Caco-2 (cell line): Measurements from ENCODE around the gene BARX2. TPM values are rescaled to one million over a fixed set of nuclear protein-coding genes. Genes with fewer than 3 reads are reported as not detected.

Source experiments
- BruUV-seq: library from RNA; stranded (reverse); fragments of 400-500 nt; replicated peaks from 2 replicates; lab custom pipeline; 2021; lab: Mats Ljungman, UMichigan
- CTCF ChIA-PET: fragments of 300-600 bp; sonication (Branson Sonifier 250); formaldehyde crosslinking; loops from one replicate; lab custom pipeline; 2022; ENCODE audit warnings: antibody characterized with exemption; lab: Charles Lee
- POLR2A ChIA-PET: fragments of 300-600 bp; sonication (Branson Sonifier 250); formaldehyde crosslinking; loops from one replicate; lab custom pipeline; 2022; ENCODE audit warnings: antibody characterized with exemption; lab: Charles Lee
- DNase-seq, 2 experiments: peaks; one replicate each; pipeline versions ENCODE4 v3.0.0 to v3.0.0-alpha.2; 2020 to 2022
- H3K27me3 ChIP-seq: replicated peaks from 2 replicates; pipeline ENCODE4 v1.6.0; 2011; ENCODE audit warnings: low read length; ENCODE audit not compliant: control insufficient read depth, insufficient read depth
- H3K36me3 ChIP-seq: 2 replicates; pipeline ENCODE4 v1.5.1; 2011; ENCODE audit warnings: low read length; ENCODE audit not compliant: control insufficient read depth, insufficient read depth
- H3K4me1 ChIP-seq: fragments of 250-450 bp; sonication (Bioruptor Pico); 2 replicates; pipeline ENCODE4 v1.5.1; 2020; ENCODE audit warnings: mild to moderate bottlenecking
- H3K4me3 ChIP-seq: 2 replicates; pipeline ENCODE4 v1.5.1; 2011; ENCODE audit warnings: low read depth, mild to moderate bottlenecking, control low read depth, low read length
- H3K9me3 ChIP-seq: fragments of 250-450 bp; sonication (Bioruptor Pico); 2 replicates; pipeline ENCODE4 v1.5.1; 2020; ENCODE audit warnings: mild to moderate bottlenecking, moderate library complexity
- H3K27ac Mint-ChIP-seq: one replicate; pipeline ENCODE4 v1.8.0; 2022; ENCODE audit warnings: mixed read lengths; ENCODE audit not compliant: unreplicated experiment
- H3K27me3 Mint-ChIP-seq: one replicate; pipeline ENCODE4 v1.8.0; 2022; ENCODE audit warnings: mixed read lengths; ENCODE audit not compliant: insufficient read depth, unreplicated experiment
- H3K36me3 Mint-ChIP-seq: one replicate; pipeline ENCODE4 v1.8.0; 2022; ENCODE audit warnings: mild to moderate bottlenecking, mixed read lengths; ENCODE audit not compliant: insufficient read depth, unreplicated experiment
- H3K4me1 Mint-ChIP-seq: one replicate; pipeline ENCODE4 v1.8.0; 2022; ENCODE audit warnings: low read depth, mixed read lengths; ENCODE audit not compliant: unreplicated experiment
- H3K4me3 Mint-ChIP-seq: one replicate; pipeline ENCODE4 v1.8.0; 2022; ENCODE audit warnings: mild to moderate bottlenecking, moderate library complexity, mixed read lengths; ENCODE audit not compliant: unreplicated experiment
- H3K9me3 Mint-ChIP-seq: one replicate; pipeline ENCODE4 v1.8.0; 2022; ENCODE audit warnings: mixed read lengths; ENCODE audit not compliant: unreplicated experiment
- CTCF ChIP-seq, 2 experiments: fragments of 200-600 bp in 1 of 2; IDR thresholded peaks; 1 replicate in 1 of 2; 2 replicates in 1 of 2; pipeline versions ENCODE4 v1.5.1 to v1.8.0; 2011 to 2022; ENCODE audit warnings: antibody characterized with exemption in 1 of 2, control low read depth in 1 of 2, inconsistent platforms in 1 of 2, low read depth in 1 of 2, low read length in 1 of 2, mild to moderate bottlenecking in 1 of 2, moderate library complexity in 1 of 2; ENCODE audit not compliant: insufficient read depth in 1 of 2, severe bottlenecking in 1 of 2, unreplicated experiment in 1 of 2
- intact Hi-C: fragments of 100-400 bp; cut with micrococcal nuclease; formaldehyde crosslinking; loops from one replicate; pipeline ENCODE4 v1.10.0; 2022; ENCODE audit not compliant: unreplicated experiment
- total RNA-seq: library from RNA; stranded (reverse); gene quantifications from 2 replicates; pipeline ENCODE4 v1.2.3, GENCODE V29; 2022

Gene BARX2
- total RNA-seq, 1 experiment from 2014 or later, result 0.82 TPM

- Mint-ChIP-seq H3K27ac (no peak overlapping the region), H3K27me3 (no peaks in the 10 kb centered on the region), H3K4me3 (no peak overlapping the region), H3K4me1 (peaks cover 14% of the 10 kb centered on the region), H3K36me3 (no peaks in the 10 kb centered on the region), H3K9me3 (no peaks in the 10 kb centered on the region)
- Histone ChIP-seq H3K9me3 (no peaks in the 10 kb centered on the region), H3K4me3 (no peak overlapping the region), H3K36me3 (no peaks in the 10 kb centered on the region), H3K4me1 (0 out of 2 replicates have a peak, but pooled peaks cover 5% of the 10 kb centered on the region), H3K27me3 (no peaks in the 10 kb centered on the region)
- TF ChIP-seq CTCF (IDR thresholded peaks at IDR 0.05; ENCODE audit: insufficient read depth in 1 of 2, low read depth in 1 of 2, low read length in 1 of 2, severe bottlenecking in 1 of 2, unreplicated experiment in 1 of 2), result no peak
- intact Hi-C loops, result no loop called here
- DNase-seq, result no peak
- ChIA-PET CTCF (no interaction called here), POLR2A (no interaction called here)
- no TSS peak for BruUV-seq
Measured at GRCh38 chr11:129408865-129409444, 33.3 kb downstream of the BARX2 start.

- BruUV-seq, result no TSS peak
- Histone ChIP-seq H3K36me3 (no peaks in the 10 kb centered on the region), H3K4me3 (no peak overlapping the region), H3K9me3 (no peaks in the 10 kb centered on the region), H3K4me1 (peaks cover 10% of the 10 kb centered on the region; the same call in 1 of the 2 replicates), H3K27me3 (no peaks in the 10 kb centered on the region)
- POLR2A ChIA-PET, result no interaction called here
- TF ChIP-seq CTCF (IDR thresholded peaks at IDR 0.05; ENCODE audit: insufficient read depth in 1 of 2, low read depth in 1 of 2, low read length in 1 of 2, severe bottlenecking in 1 of 2, unreplicated experiment in 1 of 2), result peak; percentile 56 to 74
- CTCF ChIA-PET, result interaction anchor here (0.6 to 1.0 kb wide), 2 partner anchors 30 to 46 kb away, joined by 3 to 4 read pairs; no protein-coding TSS in a partner anchor
- Mint-ChIP-seq H3K4me1 (peaks cover 14% of the 10 kb centered on the region), H3K27me3 (no peaks in the 10 kb centered on the region), H3K36me3 (no peaks in the 10 kb centered on the region), H3K9me3 (no peaks in the 10 kb centered on the region), H3K27ac (no peak overlapping the region), H3K4me3 (no peak overlapping the region)
- peak; percentile 59 to 65 for DNase-seq
- intact Hi-C loops, result loop anchor here (1.0 kb wide), 2 partner anchors 203 to 341 kb away; no protein-coding TSS in a partner anchor
Measured at GRCh38 chr11:129410395-129410960, 34.8 kb downstream of the BARX2 start.

GRCh38 chr11:129412494-129412893 lies 36.8 kb downstream of the BARX2 start:
- Histone ChIP-seq H3K36me3 (no peaks in the 10 kb centered on the region), H3K9me3 (no peaks in the 10 kb centered on the region), H3K4me1 (peaks cover 19% of the 10 kb centered on the region; the same call in 1 of the 2 replicates), H3K4me3 (no peak overlapping the region), H3K27me3 (no peaks in the 10 kb centered on the region)
- Mint-ChIP-seq H3K27me3 (no peaks in the 10 kb centered on the region), H3K27ac (peak overlapping the region; percentile 11), H3K4me1 (peaks cover 21% of the 10 kb centered on the region), H3K4me3 (no peak overlapping the region), H3K36me3 (no peaks in the 10 kb centered on the region), H3K9me3 (peaks cover 8% of the 10 kb centered on the region)
- no peak for TF ChIP-seq CTCF (IDR thresholded peaks at IDR 0.05; ENCODE audit: insufficient read depth in 1 of 2, low read depth in 1 of 2, low read length in 1 of 2, severe bottlenecking in 1 of 2, unreplicated experiment in 1 of 2)
- peak in 1 of 2 experiments; percentile 42 for DNase-seq
- ChIA-PET POLR2A (no interaction called here), CTCF (no interaction called here)
- intact Hi-C loops, result no loop called here
- no TSS peak for BruUV-seq
